HepG2 (cell line): ENCODE data around the gene PIK3R1. TPM values are rescaled to one million over a fixed set of nuclear protein-coding genes. Genes with fewer than 3 reads are reported as not detected.
A peak's percentile ranks its signal among the peaks of the same experiment; 100 is the strongest.

Experiments used
- ASH2L ChIP-seq: fragments of 300-600, 200-600 bp; sonication (generic); IDR thresholded peaks from 2 replicates; pipeline ENCODE4 v1.7.0; 2017; ENCODE audit warnings: low read depth, mild to moderate bottlenecking, moderate library complexity, mixed read lengths, low read length; ENCODE audit not compliant: insufficient read length
- CBX2 ChIP-seq, 2 experiments: fragments of 200-600 bp in 1 of 2; sonication (generic); formaldehyde crosslinking in 1 of 2; IDR thresholded peaks; 2 replicates each; pipeline versions ENCODE4 v1.7.0 to v1.8.1; 2018 to 2022; ENCODE audit warnings: low read depth in 2 of 2, low read length in 1 of 2, mild to moderate bottlenecking in 1 of 2, missing genetic modification reagents in 1 of 2
- CREBL2 ChIP-seq: sonication (generic); formaldehyde crosslinking; IDR thresholded peaks from 2 replicates; pipeline ENCODE4 v1.8.1; 2023; ENCODE audit warnings: missing genetic modification reagents, mild to moderate bottlenecking, borderline replicate concordance
- KDM5B ChIP-seq: sonication (generic); formaldehyde crosslinking; IDR thresholded peaks from 2 replicates; pipeline ENCODE4 v1.4.0; 2020; ENCODE audit warnings: missing genetic modification reagents, mild to moderate bottlenecking, borderline replicate concordance
- MEIS2 ChIP-seq: sonication (generic); formaldehyde crosslinking; IDR thresholded peaks from 2 replicates; pipeline ENCODE4 v1.9.0; 2021; ENCODE audit warnings: mild to moderate bottlenecking, missing genetic modification reagents
- MLXIP ChIP-seq: sonication (generic); formaldehyde crosslinking; IDR thresholded peaks from 2 replicates; pipeline ENCODE4 v1.9.0; 2021; ENCODE audit warnings: missing genetic modification reagents, borderline replicate concordance
- MYPOP ChIP-seq: sonication (generic); formaldehyde crosslinking; IDR thresholded peaks from 2 replicates; pipeline ENCODE4 v1.8.1; 2023; ENCODE audit warnings: mild to moderate bottlenecking, moderate library complexity, missing genetic modification reagents
- POGZ ChIP-seq: sonication (generic); formaldehyde crosslinking; IDR thresholded peaks from 2 replicates; pipeline ENCODE4 v1.4.0; 2020; ENCODE audit warnings: mild to moderate bottlenecking, missing genetic modification reagents
- SNAI1 ChIP-seq: sonication (generic); formaldehyde crosslinking; IDR thresholded peaks from 2 replicates; pipeline ENCODE4 v1.5.0; 2020; ENCODE audit warnings: mild to moderate bottlenecking, missing genetic modification reagents, borderline replicate concordance
- SP2 ChIP-seq: sonication (generic); formaldehyde crosslinking; IDR thresholded peaks from 2 replicates; pipeline ENCODE4 v1.5.1; 2020; ENCODE audit warnings: mild to moderate bottlenecking, missing genetic modification reagents
- TARDBP ChIP-seq: sonication (generic); formaldehyde crosslinking; IDR thresholded peaks from 2 replicates; pipeline ENCODE4 v1.8.0; 2022; ENCODE audit warnings: mild to moderate bottlenecking, missing genetic modification reagents
- U2AF1 ChIP-seq: fragments of 200-400 bp; formaldehyde crosslinking; optimal IDR thresholded peaks from 2 replicates; pipeline ENCODE3; 2017; ENCODE audit warnings: mild to moderate bottlenecking, low read depth, low read length
- ZIK1 ChIP-seq: sonication (generic); formaldehyde crosslinking; IDR thresholded peaks from 2 replicates; pipeline ENCODE4 v1.5.0; 2020; ENCODE audit warnings: mild to moderate bottlenecking, low read depth, missing genetic modification reagents, borderline replicate concordance
- ZNF138 ChIP-seq: sonication (generic); formaldehyde crosslinking; IDR thresholded peaks from 2 replicates; pipeline ENCODE4 v1.5.0; 2020; ENCODE audit warnings: mild to moderate bottlenecking, low read depth, missing genetic modification reagents
- ZNF20 ChIP-seq: sonication (generic); formaldehyde crosslinking; IDR thresholded peaks from 2 replicates; pipeline ENCODE4 v1.4.0; 2020; ENCODE audit warnings: mild to moderate bottlenecking, moderate library complexity, missing genetic modification reagents
- ZNF317 ChIP-seq: sonication (generic); formaldehyde crosslinking; IDR thresholded peaks from 2 replicates; pipeline ENCODE4 v1.5.0; 2020; ENCODE audit warnings: mild to moderate bottlenecking, missing genetic modification reagents
- ZNF333 ChIP-seq: sonication (generic); formaldehyde crosslinking; IDR thresholded peaks from 2 replicates; pipeline ENCODE4 v1.4.0; 2020; ENCODE audit warnings: mild to moderate bottlenecking, missing genetic modification reagents, borderline replicate concordance
- ZNF451 ChIP-seq: sonication (generic); formaldehyde crosslinking; IDR thresholded peaks from 2 replicates; pipeline ENCODE4 v1.5.0; 2020; ENCODE audit warnings: mild to moderate bottlenecking, missing genetic modification reagents
- ZNF546 ChIP-seq: sonication (generic); formaldehyde crosslinking; conservative IDR thresholded peaks from 2 replicates; pipeline ENCODE4 v1.8.1; 2023; ENCODE audit warnings: mild to moderate bottlenecking, missing genetic modification reagents
- ZNF710 ChIP-seq: sonication (generic); formaldehyde crosslinking; IDR thresholded peaks from 2 replicates; pipeline ENCODE4 v1.5.0; 2020; ENCODE audit warnings: mild to moderate bottlenecking, missing genetic modification reagents, borderline replicate concordance
- ZNF737 ChIP-seq: sonication (generic); formaldehyde crosslinking; IDR thresholded peaks from 2 replicates; pipeline ENCODE4 v1.5.0; 2020; ENCODE audit warnings: missing genetic modification reagents, mild to moderate bottlenecking, borderline replicate concordance
- ZNF776 ChIP-seq: sonication (generic); formaldehyde crosslinking; IDR thresholded peaks from 2 replicates; pipeline ENCODE4 v1.4.0; 2020; ENCODE audit warnings: mild to moderate bottlenecking, missing genetic modification reagents
- ZNF83 ChIP-seq: sonication (generic); formaldehyde crosslinking; IDR thresholded peaks from 2 replicates; pipeline ENCODE4 v1.4.0; 2020; ENCODE audit warnings: missing genetic modification reagents, mild to moderate bottlenecking, borderline replicate concordance
- ZSCAN20 ChIP-seq: sonication (generic); formaldehyde crosslinking; IDR thresholded peaks from 2 replicates; pipeline ENCODE4 v1.4.0; 2020; ENCODE audit warnings: missing genetic modification reagents, mild to moderate bottlenecking, borderline replicate concordance
- polyA plus RNA-seq, 8 experiments: library from polyadenylated mRNA; depleted of rRNA in 3 of 8; stranded (reverse) in 7 of 8; unstranded in 1 of 8; fragments of >200 nt; fragmentation: Illumina TruSeq in 4 of 8; extraction: Trizol in 4 of 8; gene quantifications; 2 replicates each; pipeline versions ENCODE4 v1.2.1 to v1.2.3, GENCODE V29; 2011 to 2016; ENCODE audit warnings: low read depth in 4 of 8, missing spikeins in 1 of 8, mixed read lengths in 1 of 8; ENCODE audit not compliant: insufficient read depth in 1 of 8
- total RNA-seq, 5 experiments: library from RNA; depleted of rRNA; stranded (reverse); fragments of >200 nt; fragmentation: Illumina TruSeq; extraction: Trizol; gene quantifications; 2 replicates each; pipeline ENCODE4 v1.2.3, GENCODE V29; 2016; ENCODE audit warnings: low read depth in 1 of 5

The PIK3R1 gene
- total and polyA plus RNA-seq, 2 of the 13 experiments (the other 11 are each of a cell fraction or from before 2014, with no cell fraction given) = 8.4 to 21.3 TPM

GRCh38 chr5:68215898-68216244 is 315 bp downstream of the PIK3R1 start (continued):
- 0 out of 2 replicates have a peak, but pooled peaks have one; percentile 42 for TF ChIP-seq SP2
- 0 out of 2 replicates have a peak, but pooled peaks have one; percentile 25 for TF ChIP-seq ZNF20 (CRISPR knock-in tag)
- peak; percentile 35; the same call in 1 of the 2 replicates for TF ChIP-seq POGZ
- peak; percentile 81 for TF ChIP-seq ZNF776 (CRISPR knock-in tag)
- no peak for TF ChIP-seq CREBL2 (CRISPR knock-in tag)
- no peak for TF ChIP-seq ZIK1 (CRISPR knock-in tag)
- TF ChIP-seq ZNF83 (CRISPR knock-in tag) = no peak
- TF ChIP-seq MEIS2 (CRISPR knock-in tag) = no peak
- TF ChIP-seq ZNF333 (CRISPR knock-in tag) = peak; percentile 39; the same call in 1 of the 2 replicates
- no peak for TF ChIP-seq ZNF546 (CRISPR knock-in tag)
- TF ChIP-seq TARDBP (CRISPR knock-in tag) = no peak
- TF ChIP-seq ZNF710 (CRISPR knock-in tag) = peak; percentile 54; the same call in 1 of the 2 replicates
- TF ChIP-seq ZNF317 = 0 out of 2 replicates have a peak, but pooled peaks have one; percentile 37
- TF ChIP-seq SNAI1 = 0 out of 2 replicates have a peak, but pooled peaks have one; percentile 44
- no peak for TF ChIP-seq MLXIP (CRISPR knock-in tag)
- peak; percentile 69 for TF ChIP-seq ASH2L
- no peak for TF ChIP-seq U2AF1
- TF ChIP-seq ZSCAN20 (CRISPR knock-in tag) = 0 out of 2 replicates have a peak, but pooled peaks have one; percentile 3
- TF ChIP-seq ZNF737 (CRISPR knock-in tag) = 0 out of 2 replicates have a peak, but pooled peaks have one; percentile 59
- peak; percentile 57; the same call in 1 of the 2 replicates for TF ChIP-seq ZNF451 (CRISPR knock-in tag)
- TF ChIP-seq KDM5B = peak; percentile 20; the same call in 1 of the 2 replicates
- TF ChIP-seq CBX2 (IDR thresholded peaks at IDR 0.05; ENCODE audit: low read depth, low read length) = no peak
- TF ChIP-seq CBX2 (CRISPR knock-in tag; IDR thresholded peaks at IDR 0.05; ENCODE audit: low read depth) = 0 out of 2 replicates have a peak, but pooled peaks have one; percentile 4
- TF ChIP-seq MYPOP = peak; percentile 37; the same call in 1 of the 2 replicates
- no peak for TF ChIP-seq ZNF138
